GM12874 (cell line): ENCODE results near the gene KCNJ10.

Experiments
- TF ChIP-seq, protein P1 (sequence below): IDR thresholded peaks from 2 replicates; pipeline ENCODE4 v1.5.1; 2011; ENCODE audit warnings: low read depth, mild to moderate bottlenecking, control low read depth, low read length, moderate library complexity; ENCODE audit not compliant: insufficient read depth

The KCNJ10 gene

GRCh38 chr1:159970932-159971342 lies 99.0 kb downstream of the KCNJ10 start:
- TF ChIP-seq, protein P1, sequence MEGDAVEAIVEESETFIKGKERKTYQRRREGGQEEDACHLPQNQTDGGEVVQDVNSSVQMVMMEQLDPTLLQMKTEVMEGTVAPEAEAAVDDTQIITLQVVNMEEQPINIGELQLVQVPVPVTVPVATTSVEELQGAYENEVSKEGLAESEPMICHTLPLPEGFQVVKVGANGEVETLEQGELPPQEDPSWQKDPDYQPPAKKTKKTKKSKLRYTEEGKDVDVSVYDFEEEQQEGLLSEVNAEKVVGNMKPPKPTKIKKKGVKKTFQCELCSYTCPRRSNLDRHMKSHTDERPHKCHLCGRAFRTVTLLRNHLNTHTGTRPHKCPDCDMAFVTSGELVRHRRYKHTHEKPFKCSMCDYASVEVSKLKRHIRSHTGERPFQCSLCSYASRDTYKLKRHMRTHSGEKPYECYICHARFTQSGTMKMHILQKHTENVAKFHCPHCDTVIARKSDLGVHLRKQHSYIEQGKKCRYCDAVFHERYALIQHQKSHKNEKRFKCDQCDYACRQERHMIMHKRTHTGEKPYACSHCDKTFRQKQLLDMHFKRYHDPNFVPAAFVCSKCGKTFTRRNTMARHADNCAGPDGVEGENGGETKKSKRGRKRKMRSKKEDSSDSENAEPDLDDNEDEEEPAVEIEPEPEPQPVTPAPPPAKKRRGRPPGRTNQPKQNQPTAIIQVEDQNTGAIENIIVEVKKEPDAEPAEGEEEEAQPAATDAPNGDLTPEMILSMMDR = no peak

- TF ChIP-seq, protein P1 = no peak
These were observed 101.1 kb downstream of the KCNJ10 start for GRCh38 chr1:159968901-159969300.

DNA sequence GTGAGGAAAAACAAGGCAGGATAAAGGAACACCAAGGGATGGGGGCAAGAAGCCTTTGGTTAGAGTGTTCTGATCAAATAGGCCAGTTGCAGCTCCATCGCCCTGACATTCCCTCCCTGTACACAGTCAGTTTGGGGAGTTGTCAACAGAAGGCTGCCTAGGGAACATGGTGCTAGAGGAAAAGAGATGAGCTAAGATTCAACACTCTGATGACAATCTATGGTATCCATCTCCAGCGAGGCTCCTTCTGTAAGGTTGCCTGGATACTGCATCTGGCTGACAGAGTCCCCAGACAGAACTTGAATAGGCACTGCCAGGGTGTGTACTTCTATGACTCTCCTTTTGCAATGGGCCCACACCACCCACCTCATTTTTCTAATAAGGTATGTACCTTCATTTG lies 104.7 kb downstream of the KCNJ10 start:
- TF ChIP-seq, protein P1 = no peak

- TF ChIP-seq, protein P1 = no peak
These were observed 105.8 kb downstream of the KCNJ10 start for GRCh38 chr1:159964144-159964543.

DNA sequence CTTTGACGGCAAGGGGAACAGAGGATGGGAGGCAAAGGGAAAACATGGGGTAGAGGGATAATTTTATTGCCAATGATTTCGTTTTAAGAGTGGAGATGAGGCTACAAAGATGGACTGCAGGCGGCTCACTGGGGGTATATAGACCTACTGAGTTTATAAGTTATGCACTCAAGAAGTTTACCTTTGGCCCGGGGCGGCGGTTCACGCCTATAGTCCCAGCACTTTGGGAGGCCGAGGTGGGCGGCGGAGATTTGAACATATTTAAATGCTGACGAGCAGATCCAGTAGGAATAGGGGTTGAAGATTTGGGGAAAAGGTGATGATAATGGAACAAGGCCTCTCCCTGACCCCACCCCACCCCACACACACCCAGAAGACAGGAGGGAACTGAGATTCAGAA lies 107.8 kb downstream of the KCNJ10 start:
- TF ChIP-seq, protein P1 = no peak

GRCh38 chr1:159961636-159962035 lies 108.3 kb downstream of the KCNJ10 start:
- TF ChIP-seq, protein P1 = no peak

DNA sequence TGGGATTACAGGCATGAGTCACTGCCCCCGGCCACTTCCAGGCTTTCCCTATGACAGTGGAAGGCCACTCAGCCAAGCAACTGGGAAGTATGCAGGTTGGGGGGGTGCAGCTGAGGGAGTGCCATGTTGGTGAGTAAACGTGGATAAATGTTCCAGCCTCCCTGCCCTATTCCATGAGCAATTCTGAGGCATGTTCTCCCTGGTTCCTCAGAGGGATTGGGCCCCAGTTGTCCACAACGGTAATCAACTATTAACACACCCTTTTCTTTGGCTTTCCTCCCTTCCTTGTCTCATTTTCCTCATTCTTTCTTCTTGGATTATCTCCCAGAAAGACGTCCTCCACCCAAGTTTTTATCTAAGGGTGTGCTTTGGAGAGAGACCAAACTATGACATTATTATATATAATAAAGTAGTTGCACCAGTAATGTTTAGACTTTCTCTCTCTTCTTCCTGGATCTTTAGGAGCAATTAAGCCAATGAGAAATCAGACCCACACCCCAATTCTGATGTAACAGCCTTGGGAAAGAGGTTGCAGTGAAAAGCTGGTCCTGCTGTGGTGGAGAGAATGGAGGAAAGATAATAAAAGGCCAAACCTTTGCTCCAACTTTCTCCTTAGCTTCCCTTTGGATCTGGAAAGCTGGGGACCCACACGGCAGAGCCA lies 109.1 kb downstream of the KCNJ10 start:
- TF ChIP-seq, protein P1 = no peak
